Neural cell (in vitro differentiated cells): ENCODE measurements around the gene NLRC3. TPM values are rescaled to one million over a fixed set of nuclear protein-coding genes. Genes with fewer than 3 reads are reported as not detected.

Experiments used
- H2AFZ ChIP-seq: fragments of 200-600, 300-800 bp; sonication (generic), shearing (Covaris generic); 2 replicates; pipeline ENCODE4 v1.6.0; 2014; ENCODE audit warnings: low read depth, mild to moderate bottlenecking, antibody characterized with exemption, low read length, moderate library complexity
- H3F3A ChIP-seq: fragments of 200-600 bp; shearing (Covaris generic); 2 replicates; pipeline ENCODE4 v1.6.1; 2016; ENCODE audit warnings: mild to moderate bottlenecking, moderate library complexity, mixed read lengths, antibody characterized with exemption, low read length; ENCODE audit not compliant: insufficient read depth, poor library complexity, severe bottlenecking
- H3K27ac ChIP-seq: fragments of 200-600, 300-800 bp; sonication (generic), shearing (Covaris generic); 2 replicates; pipeline ENCODE4 v1.5.1; 2014; ENCODE audit warnings: mild to moderate bottlenecking, low read length, moderate library complexity
- H3K27me3 ChIP-seq: fragments of 300-800, 200-600 bp; sonication (generic), shearing (Covaris generic); 2 replicates; pipeline ENCODE4 v1.6.0; 2014; ENCODE audit warnings: mild to moderate bottlenecking, low read depth, low read length, moderate library complexity; ENCODE audit not compliant: insufficient read depth
- H3K36me3 ChIP-seq: fragments of 300-800, 200-600 bp; sonication (generic), shearing (Covaris generic); 2 replicates; pipeline ENCODE4 v1.5.1; 2014; ENCODE audit warnings: mild to moderate bottlenecking, antibody characterized with exemption, low read length, moderate library complexity; ENCODE audit not compliant: insufficient read depth
- H3K4me2 ChIP-seq: fragments of 300-800, 200-600 bp; sonication (generic), shearing (Covaris generic); 2 replicates; pipeline ENCODE4 v1.6.0; 2014; ENCODE audit warnings: mild to moderate bottlenecking, low read length
- H3K4me3 ChIP-seq: fragments of 300-800, 200-600 bp; sonication (generic), shearing (Covaris generic); 2 replicates; pipeline ENCODE4 v1.5.1; 2014; ENCODE audit warnings: mild to moderate bottlenecking, low read length, moderate library complexity
- H3K79me2 ChIP-seq: fragments of 200-600 bp; shearing (Covaris generic); replicated peaks from 2 replicates; pipeline ENCODE4 v1.6.0; 2014; ENCODE audit warnings: mild to moderate bottlenecking, low read length, moderate library complexity; ENCODE audit not compliant: insufficient read depth
- H3K9ac ChIP-seq: fragments of 300-800, 200-600 bp; sonication (generic), shearing (Covaris generic); 2 replicates; pipeline ENCODE4 v1.6.1; 2016; ENCODE audit warnings: mild to moderate bottlenecking, low read length, mixed read lengths
- H3K9me2 ChIP-seq: fragments of 200-600 bp; shearing (Covaris generic); 2 replicates; pipeline ENCODE4 v1.6.1; 2016; ENCODE audit warnings: mild to moderate bottlenecking, low read length, mixed read lengths; ENCODE audit not compliant: insufficient read depth
- H3K9me3 ChIP-seq: fragments of 200-600, 300-800 bp; sonication (generic), shearing (Covaris generic); 2 replicates; pipeline ENCODE4 v1.6.1; 2016; ENCODE audit warnings: mild to moderate bottlenecking, mixed run types, low read length, moderate library complexity, mixed read lengths
- H4K20me1 ChIP-seq: fragments of 200-600 bp; shearing (Covaris generic); 2 replicates; pipeline ENCODE4 v1.6.1; 2016; ENCODE audit warnings: mild to moderate bottlenecking, mixed run types; ENCODE audit not compliant: insufficient read depth
- CTCF ChIP-seq: fragments of 450-650 bp; IDR thresholded peaks from 2 replicates; pipeline ENCODE4 v1.5.1; 2014; ENCODE audit warnings: antibody characterized with exemption, mild to moderate bottlenecking, moderate library complexity; ENCODE audit not compliant: poor library complexity, severe bottlenecking
- EP300 ChIP-seq: fragments of 450-650 bp; conservative IDR thresholded peaks from 2 replicates; pipeline ENCODE4 v1.6.1; 2014; ENCODE audit warnings: antibody characterized with exemption, mild to moderate bottlenecking, moderate library complexity; ENCODE audit not compliant: poor library complexity, severe bottlenecking
- EZH2 ChIP-seq: fragments of 200-600, 300-800 bp; shearing (Covaris generic), sonication (generic); IDR thresholded peaks from 2 replicates; pipeline ENCODE4 v1.6.1; 2014; ENCODE audit warnings: antibody characterized with exemption, low read length, borderline replicate concordance, mild to moderate bottlenecking; ENCODE audit not compliant: insufficient read depth, poor library complexity, severe bottlenecking
- MXI1 ChIP-seq: fragments of 450-650 bp; conservative IDR thresholded peaks from 2 replicates; pipeline ENCODE4 v1.6.1; 2014; ENCODE audit warnings: antibody characterized with exemption, mild to moderate bottlenecking; ENCODE audit not compliant: poor library complexity, severe bottlenecking
- POLR2AphosphoS5 ChIP-seq: IDR thresholded peaks from 2 replicates; pipeline ENCODE4 v1.6.1; 2012
- RAD21 ChIP-seq: fragments of 450-650 bp; conservative IDR thresholded peaks from 2 replicates; pipeline ENCODE4 v1.6.1; 2014; ENCODE audit warnings: antibody characterized with exemption, mild to moderate bottlenecking, moderate library complexity
- REST ChIP-seq: IDR thresholded peaks from 2 replicates; pipeline ENCODE4 v1.6.1; 2012; ENCODE audit warnings: borderline replicate concordance
- SMC3 ChIP-seq: fragments of 450-650 bp; conservative IDR thresholded peaks from 2 replicates; pipeline ENCODE4 v1.6.1; 2014; ENCODE audit warnings: antibody characterized with exemption, mild to moderate bottlenecking, moderate library complexity; ENCODE audit not compliant: poor library complexity
- TAF1 ChIP-seq: IDR thresholded peaks from 2 replicates; pipeline ENCODE4 v1.6.1; 2012; ENCODE audit warnings: low read depth
- polyA plus RNA-seq: library from polyadenylated mRNA; depleted of rRNA; stranded (reverse); fragments of >200 nt; gene quantifications from 2 replicates; pipeline ENCODE4 v1.2.3, GENCODE V29; 2014

NLRC3 gene
- polyA plus RNA-seq, 1 donor from 2014 or later: 0.57 TPM

- H4K20me1 ChIP-seq: no peaks in the 10 kb centered on the region
- peaks cover 6% of the 10 kb centered on the region for H3K36me3 ChIP-seq
- H3K79me2 ChIP-seq: no peaks in the 10 kb centered on the region
- no peak overlapping the region for H3K4me3 ChIP-seq
- no peak overlapping the region for H3K4me2 ChIP-seq
- H3K9me2 ChIP-seq: no peaks in the 10 kb centered on the region
- no peaks in the 10 kb centered on the region for H3K27me3 ChIP-seq
- no peak overlapping the region for H3K27ac ChIP-seq
- H3K9me3 ChIP-seq: peaks cover 5% of the 10 kb centered on the region
- no peak overlapping the region for H3K9ac ChIP-seq
- no peaks in the 10 kb centered on the region for H3F3A ChIP-seq
- TF ChIP-seq MXI1 (no peak), POLR2AphosphoS5 (no peak), REST (no peak), EP300 (no peak), EZH2 (no peak), CTCF (no peak), RAD21 (no peak), TAF1 (no peak), SMC3 (no peak)
- H2AFZ ChIP-seq: no peak overlapping the region
Measured at GRCh38 chr16:3525951-3526350, 51.3 kb downstream of the NLRC3 start.

- Histone ChIP-seq H3K79me2 (no peaks in the 10 kb centered on the region), H3K9ac (no peak overlapping the region), H3K27me3 (no peaks in the 10 kb centered on the region), H3K4me3 (no peak overlapping the region), H3K4me2 (no peak overlapping the region), H3K9me3 (peaks cover 1% of the 10 kb centered on the region), H4K20me1 (no peaks in the 10 kb centered on the region), H3K27ac (no peak overlapping the region), H3K9me2 (no peaks in the 10 kb centered on the region), H3F3A (no peaks in the 10 kb centered on the region), H2AFZ (no peak overlapping the region), H3K36me3 (peaks cover 6% of the 10 kb centered on the region)
- TF ChIP-seq MXI1: no peak
- TF ChIP-seq RAD21: no peak
- no peak for TF ChIP-seq TAF1
- TF ChIP-seq SMC3: no peak
- TF ChIP-seq EP300: no peak
- TF ChIP-seq EZH2: no peak
- TF ChIP-seq REST: no peak
- no peak for TF ChIP-seq POLR2AphosphoS5
- TF ChIP-seq CTCF: no peak
Measured at GRCh38 chr16:3523281-3523680, 53.9 kb downstream of the NLRC3 start.
